ENCODE results near the gene ANTXR1.

The ANTXR1 gene

DNA sequence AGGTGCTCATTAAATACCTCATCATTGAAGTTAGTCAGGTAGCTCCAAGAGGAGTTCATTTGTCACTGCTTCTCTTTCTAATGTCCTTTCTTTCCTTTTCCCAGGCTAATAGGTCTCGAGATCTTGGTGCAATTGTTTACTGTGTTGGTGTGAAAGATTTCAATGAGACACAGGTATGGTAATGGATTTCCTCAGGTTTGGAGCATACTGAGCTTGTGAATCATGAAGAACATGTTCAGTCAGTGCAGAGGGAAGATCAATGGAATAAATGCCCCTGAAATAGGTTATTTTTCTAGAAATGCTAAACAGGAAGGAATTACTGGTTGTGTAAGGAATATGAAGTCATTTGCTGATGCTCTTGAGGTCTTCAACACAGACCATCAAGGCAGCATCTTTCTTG lies 62.5 kb downstream of the ANTXR1 start:
- no peak for DNase-seq

DNA sequence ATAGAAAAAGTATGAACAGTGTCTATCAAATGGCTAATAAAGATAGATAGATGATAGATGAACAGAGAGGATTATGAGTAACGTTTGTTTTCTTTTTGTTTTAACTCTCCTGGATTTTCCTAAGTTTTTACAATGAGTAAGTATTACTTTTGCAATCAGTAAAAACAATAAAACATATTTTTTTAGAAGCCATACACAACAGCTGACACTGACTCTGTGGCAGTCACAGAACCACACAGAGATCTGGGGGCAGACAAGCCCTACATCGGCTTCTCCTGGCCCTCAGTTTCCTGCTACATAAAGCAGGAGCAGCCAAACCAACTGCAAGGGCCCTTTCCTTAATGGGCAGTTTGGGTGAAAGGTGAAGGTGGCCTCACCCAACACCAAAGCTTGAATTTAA lies 63.6 kb downstream of the ANTXR1 start:
- no peak for DNase-seq

DNA sequence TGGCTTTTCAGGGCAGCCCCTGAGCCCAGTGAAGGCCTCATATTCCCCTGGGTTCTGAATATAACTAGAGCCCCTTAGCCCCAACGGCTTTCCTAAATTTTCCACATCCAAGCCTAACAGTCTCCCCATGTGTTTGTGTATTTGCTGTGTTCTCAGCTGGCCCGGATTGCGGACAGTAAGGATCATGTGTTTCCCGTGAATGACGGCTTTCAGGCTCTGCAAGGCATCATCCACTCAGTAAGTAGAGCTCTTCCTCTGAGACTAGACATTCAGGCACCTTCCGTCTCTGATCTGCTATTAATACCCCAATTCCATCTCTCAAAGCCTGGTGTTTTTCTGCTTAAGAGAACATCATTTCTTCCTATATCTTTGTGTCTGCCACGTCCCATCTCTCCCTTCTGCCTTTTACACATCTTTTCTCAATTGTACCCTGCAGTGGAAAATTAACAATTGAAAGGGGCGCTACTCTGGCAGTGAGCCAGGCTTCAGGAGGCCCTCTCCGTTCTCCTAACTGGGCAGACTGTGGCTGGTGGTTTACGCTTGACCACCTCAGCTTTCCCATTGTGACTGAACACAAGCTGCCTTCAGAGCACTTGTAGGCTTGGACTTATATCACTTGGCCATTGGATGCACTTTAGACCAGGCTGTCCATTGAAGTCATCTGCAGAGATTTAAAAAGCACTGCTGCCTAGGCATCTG lies 64.4 kb downstream of the ANTXR1 start:
- DNase-seq: no peak

DNA sequence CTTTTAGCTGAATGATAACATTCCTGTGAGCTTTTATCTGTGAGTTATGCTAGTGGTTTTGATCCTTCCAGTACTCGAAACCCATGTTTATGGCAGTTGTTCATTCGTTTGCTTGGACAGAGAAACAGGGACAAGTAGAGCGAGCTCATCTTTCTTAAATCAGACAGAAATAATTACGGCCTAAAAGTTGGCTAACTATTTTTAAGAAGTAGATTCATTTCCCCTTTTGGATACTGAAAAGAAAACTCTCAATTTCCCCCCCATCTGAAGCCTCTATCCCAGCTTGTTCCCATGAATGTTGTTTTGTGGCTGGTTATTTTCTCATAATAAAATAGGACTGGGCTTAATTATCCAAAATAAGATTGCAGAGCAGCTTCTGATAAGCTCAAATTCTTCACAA lies 67.1 kb downstream of the ANTXR1 start:
- no peak for DNase-seq

DNA sequence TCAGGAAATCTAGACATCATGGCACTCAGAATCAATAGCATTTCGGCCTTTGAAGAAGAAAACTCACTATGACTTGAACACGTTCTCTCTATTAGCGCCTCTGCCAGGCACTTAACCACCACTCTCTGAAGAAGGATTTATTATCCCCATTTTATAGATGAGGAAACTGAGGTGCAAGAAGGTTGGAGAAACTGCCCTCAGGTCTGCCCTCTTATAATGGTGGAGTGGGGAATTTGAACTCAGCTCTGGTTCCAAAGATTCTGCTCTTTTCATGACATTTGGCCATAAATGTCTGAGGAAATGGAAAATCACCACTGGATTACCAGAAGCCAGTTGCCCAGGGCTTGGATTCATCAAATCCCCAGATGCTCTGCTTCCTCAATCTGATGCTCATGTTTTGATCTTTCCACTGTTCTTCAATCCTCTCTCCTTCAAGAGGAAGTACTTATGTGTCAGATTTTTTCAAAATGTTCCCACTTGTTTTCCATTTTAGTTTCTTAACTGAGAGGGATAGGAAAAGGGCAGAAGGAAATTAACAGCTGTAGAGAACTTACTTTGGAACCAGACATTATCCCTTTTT lies 68.1 kb downstream of the ANTXR1 start:
- DNase-seq: no peak

DNA sequence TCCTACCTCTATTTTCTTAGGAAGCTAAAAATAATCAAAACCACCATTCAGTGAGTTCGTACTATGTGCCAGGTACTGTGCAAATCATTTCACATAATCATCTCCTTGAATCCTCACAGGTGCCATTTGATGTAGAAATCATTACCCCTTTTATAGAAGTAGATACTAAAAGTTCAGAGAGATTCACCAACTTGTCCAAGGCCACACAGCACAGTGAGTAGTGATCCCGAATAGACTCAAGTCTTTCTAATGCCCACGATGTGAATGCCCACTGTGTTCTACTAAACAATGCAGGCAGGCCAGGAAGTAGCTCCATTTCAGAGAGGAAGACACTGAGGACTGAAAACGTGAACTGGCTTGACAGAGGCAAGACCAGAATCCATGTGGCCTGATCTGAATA lies 68.8 kb downstream of the ANTXR1 start:
- DNase-seq: no peak

DNA sequence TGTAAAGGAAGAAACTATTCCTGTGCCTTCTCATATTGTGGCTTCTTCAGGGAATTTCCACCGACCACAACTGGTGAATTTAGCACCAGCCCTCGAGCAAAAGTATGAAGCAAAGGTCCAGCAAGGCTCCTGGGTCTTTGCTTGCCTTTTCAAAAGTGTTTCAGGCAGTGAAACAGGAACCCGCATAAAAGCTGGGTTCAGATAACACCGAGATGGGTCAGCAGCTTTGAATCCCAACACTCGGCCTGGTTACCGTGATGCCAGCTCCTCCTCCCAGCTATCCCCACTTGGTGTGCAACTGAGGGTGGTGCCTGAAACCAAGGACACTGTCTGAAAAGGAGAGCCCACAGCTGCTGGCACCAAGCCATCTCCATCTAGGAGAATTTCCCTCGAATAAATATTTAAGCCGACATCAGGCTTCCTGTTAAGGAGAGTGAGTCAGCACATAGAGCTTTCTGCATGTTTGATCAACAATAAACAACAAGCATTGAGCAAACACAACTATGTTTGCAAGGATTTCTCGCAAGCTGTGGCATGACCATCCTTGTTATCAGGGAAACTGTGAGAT lies 69.5 kb downstream of the ANTXR1 start:
- DNase-seq: no peak

DNA sequence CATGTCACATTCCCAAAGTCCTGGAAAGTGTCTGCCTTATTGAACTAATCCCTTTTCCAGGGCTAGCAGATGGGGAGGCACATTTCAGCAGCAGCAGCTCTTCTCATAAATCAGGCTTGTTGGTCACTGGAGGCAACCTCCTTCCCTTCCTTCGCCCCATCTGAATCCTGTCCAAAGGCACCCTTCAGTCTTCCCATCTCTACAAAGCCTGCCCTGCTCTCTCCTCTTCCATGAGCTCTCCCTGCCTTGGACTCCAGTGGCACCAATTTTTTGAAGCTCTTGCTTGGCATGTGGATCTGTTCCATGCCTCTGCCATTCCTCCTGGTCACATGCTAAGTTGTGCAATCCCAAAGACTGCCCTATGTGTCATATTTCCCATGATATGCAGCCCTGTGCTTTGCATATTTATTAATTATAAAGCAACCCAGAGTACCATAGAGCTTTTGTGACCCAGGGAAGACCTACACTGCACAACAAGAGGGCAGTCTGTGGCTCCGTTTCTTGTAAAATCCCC lies 70.3 kb downstream of the ANTXR1 start:
- DNase-seq: no peak

DNA sequence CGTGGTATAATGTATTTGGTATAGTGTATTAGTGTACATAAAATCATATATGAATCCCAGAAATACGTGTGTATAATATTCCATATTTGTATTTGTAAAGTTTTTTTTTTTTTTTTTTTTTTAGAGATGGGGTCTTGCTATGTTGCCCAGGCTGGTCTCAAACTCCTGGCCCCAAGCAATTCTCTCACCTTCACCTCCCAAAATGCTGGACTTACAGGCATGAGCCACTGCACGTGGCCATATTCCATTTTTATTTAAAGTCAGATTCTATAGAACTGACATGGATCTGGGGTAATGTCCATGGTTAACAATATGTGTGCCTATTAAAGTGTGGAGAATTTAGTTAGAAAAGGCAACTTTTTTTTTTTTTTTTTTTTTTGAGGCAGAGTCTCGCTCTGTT lies 71.5 kb downstream of the ANTXR1 start:
- DNase-seq: no peak

DNA sequence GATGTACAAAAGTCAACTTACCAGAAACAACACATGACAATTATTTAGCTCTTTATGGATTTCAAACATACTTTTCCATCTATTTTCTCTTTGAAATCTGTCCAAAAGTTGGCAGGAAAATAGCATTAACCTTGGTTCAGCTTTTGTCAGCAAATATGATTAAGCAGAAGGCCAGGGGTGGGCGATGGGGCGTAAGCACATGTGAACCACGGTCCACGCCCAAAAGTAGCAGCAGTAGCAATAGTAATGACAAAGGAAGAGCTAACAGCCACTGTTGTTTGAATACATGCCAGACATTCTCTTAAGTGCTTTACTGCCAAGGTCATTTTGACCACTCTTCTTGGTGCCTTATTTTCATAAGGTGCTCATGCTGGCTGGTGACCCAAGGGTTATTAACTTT lies 73.5 kb downstream of the ANTXR1 start:
- DNase-seq: no peak

DNA sequence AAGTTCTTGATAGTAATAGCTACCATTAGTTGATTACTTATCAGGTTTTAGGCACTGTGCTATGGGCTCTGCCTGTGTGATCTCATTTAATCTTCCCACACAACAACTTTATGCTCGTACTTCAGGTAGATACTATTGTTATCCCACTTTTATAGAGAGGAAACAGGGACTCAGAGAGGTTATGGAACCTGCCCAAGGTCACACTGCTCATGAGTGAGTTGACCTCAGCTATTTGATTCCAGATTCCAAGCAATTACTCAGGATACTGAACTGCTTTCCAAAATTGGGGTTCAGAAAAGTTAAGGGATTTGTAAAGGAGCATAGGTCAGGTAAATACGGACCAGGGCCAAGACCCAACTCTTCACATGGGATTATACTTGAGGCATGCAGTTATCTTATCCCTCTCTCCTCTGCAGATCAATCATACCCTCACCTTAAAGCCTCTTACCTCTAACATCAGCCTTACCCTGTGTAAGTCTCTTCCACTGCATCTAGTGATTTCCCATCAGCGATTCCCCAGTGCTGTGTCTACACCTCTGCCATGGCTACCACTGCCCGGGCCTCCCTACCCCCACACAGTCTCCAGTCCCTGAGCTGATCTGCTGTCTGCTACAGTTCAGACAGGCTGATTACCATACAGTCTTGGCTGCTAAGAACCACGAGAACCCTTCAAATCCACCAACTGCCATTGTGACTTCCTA lies 74.4 kb downstream of the ANTXR1 start:
- DNase-seq: no peak

DNA sequence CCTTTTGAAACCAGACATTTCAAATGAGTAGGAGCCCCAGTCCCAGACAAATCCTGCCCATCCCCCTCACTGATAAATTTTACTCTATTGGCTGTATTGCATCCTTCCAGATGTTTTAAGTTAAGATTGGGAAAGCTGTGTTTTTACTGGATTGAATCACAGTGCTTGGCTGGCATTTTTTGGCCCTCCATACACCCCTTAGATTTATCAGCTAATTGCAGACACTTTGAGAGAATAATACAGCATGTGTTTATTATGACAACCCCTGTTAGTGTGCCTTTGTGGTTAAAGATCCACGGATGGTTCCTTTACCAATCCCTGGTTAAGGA lies 74.9 kb downstream of the ANTXR1 start:
- DNase-seq: no peak

DNA sequence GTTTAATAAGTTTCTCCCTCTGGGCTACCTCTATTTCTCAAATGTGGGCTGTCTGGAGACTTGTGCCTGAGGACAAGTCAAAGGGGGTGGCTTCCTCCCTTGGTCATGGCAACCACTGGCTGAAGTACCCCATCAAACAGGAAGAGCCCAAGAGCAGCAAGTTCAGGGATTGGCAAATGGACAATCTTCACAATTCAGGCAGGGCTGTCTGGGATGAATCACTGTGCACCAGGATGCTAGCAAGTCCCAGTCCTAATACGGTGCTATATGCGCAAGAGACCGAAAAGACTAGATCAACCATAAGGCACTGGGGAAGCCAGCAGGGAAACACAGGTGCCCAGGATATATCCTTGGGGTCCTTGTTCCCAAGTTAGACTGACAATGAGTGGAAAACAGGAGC lies 75.5 kb downstream of the ANTXR1 start:
- no peak for DNase-seq

DNA sequence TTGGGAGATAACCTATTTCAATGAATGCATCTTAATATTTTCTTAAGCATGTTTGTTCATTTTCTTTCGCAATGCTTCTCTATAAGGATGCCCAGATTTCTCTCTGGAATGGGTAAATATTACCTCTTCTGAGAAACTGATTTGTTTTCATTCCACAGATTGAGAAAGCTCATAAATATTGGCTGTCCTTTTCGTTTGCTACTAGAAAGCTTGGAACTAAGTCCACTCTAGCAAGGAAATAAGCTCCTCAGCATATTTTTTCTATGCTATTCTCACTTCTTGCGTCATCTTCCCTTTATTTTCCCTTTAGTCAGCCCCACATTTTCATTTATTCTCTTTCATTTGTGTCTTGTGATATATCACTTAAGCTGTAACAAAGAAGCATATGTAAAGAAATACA lies 76.3 kb downstream of the ANTXR1 start:
- no peak for DNase-seq

DNA sequence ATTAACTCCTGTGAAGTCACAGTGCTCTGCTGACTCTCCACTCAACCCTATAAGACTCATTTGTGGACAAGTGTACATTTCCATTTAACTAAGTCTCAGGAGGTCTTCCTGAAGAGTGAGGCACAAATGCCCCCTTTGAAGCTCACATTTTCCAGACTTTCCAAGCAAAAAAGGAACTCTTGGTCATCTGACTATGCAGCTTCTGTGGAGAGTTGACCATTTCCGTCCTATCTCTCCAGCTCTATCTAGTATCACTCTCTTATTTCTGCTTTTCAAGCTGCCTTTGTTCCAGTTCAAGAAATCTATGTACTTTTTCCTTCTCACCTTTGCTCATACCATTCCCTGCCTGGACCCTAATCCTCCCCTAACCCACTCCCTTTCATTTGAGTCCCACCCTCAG lies 77.0 kb downstream of the ANTXR1 start:
- DNase-seq: no peak

DNA sequence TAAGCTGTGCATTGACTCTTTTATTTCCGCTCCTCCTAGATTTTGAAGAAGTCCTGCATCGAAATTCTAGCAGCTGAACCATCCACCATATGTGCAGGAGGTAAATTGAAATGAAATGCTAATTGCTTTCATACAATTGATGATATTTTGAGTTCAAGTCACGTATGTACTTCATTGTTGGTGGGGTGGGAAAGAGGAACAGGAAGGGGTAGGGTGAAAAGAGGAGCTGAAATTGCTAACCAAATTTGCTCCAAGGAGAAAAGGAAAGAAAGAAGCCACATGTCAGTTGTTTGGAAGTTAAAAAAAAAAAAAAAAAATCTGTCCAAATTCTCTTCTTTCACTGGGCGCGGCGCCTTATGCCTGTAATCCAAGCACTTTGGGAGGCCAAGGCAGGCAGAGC lies 77.8 kb downstream of the ANTXR1 start:
- DNase-seq: no peak

DNA sequence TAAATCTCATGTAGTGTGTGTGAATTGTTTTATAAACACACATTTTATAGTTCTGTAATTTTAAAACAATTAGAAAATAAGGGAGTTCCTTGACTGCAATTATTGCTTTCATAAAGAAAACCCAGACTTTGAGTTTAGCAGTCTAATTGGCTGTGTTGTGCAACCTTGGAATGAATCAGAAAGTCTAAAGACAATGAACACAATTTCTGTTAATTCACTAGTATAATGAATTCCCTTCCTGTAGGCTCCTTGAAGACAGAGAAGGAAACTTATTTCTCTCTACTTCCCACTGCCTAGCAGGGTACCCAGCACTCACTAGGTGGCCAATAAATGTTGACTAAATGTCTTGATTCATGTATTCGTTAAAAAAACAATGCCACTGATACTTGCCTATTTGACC lies 79.9 kb downstream of the ANTXR1 start:
- DNase-seq: no peak

DNA sequence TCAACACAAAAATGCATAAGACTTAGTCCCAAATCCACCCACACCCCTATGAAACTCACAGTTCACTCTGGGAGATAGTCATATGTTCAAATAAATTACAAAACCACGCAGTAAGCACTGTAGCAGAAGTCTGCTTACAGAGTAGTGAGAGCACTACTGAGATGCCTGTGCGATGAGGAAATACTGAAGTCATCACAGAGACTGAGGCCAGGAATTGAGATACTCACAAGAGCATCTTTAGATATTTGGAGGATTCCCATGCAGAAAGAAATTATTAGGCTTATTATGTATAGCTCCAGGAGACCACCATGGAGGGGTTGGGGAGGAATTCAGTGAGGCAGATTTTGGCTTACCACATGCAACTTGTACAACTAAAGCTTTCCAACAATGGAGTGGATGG lies 82.3 kb downstream of the ANTXR1 start:
- DNase-seq: no peak

DNA sequence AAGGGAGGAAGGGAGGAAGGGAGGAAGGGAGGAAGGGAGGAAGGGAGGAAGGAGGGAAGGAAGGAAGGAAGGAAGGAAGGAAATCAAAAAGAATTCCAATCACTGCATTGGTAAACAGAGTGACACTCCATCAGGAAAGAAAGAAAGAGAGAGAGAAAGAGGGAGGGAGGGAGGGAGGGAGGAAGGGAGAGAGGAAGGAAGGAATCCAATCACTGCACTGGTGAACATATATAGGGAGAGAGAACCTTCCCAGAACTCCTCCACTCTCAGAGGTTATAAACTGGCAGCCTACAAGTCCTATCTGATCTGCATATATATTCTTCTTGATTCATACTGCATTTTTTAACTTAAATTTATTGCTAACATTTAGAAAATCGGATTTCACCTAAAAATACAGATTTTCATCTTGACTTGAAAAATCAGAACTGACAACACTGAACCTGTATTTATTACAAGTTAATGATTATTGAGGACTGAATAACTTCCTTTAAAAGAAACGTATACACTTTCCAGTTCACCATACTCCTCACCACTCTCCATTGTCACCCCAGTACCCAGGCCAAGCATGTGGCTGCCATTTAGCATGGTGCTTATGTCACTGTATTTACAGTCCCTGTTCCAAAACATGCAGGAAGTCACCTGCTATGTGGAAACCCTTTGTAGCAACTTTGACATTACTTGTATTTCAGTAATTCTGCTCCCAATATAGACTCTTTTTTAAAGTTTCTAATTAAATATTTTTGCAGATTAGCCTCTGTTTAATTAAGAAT lies 83.5 kb downstream of the ANTXR1 start:
- DNase-seq: no peak

DNA sequence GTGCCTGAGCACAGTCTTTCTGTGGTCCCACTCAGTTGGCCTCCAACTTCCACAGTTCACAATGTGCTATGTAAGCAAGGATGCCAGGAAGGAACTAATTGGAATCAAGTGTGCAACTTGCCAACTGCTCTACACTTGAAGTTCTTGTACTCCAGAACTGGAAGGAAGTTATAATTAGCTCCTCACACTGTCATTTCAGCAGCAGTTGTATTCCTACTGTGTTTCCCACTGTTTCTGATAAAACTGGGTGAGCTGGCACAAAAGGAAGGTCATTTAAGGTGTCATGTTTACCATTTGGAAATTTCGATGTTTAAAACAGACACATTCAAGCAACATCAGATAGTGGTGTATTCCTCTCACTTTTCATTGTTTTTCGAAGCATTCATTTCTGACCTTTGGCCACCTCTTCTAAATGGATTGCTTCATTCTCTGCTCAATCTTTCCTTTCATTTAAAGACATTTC lies 84.2 kb downstream of the ANTXR1 start:
- DNase-seq: no peak

DNA sequence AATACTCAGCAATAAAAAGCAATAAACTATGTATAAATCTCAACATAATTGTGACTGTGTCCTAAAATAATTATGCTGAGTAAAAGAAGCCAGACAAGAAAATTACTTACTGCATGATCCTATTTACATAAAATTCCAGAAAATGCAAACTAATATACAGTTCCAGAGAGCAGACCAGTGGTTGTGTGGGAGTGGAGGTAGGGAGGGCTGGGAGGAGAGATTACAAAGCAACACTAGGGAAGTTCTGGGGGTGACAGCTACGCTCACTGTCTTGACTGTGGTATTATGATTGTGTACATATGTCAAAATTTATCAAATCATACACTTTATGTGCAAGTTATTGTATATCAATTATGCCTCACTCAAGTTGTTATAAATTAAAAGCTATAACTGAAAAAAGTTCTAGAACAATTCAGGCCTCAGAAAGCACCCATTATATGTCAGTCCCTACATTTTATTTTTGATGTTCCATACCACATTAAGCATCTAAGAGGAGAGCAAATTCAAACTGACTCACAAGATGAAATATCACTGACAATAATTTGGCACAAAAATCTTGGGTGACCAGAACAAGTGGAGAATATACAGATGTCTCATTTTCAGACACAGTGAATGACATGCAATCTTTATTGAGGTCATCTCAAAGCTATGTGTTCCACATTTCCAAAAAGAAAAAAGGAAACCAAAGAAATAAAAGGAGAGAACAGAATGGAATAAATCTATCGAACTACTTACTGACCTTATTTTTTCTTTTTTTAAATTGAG lies 85.1 kb downstream of the ANTXR1 start:
- no peak for DNase-seq

DNA sequence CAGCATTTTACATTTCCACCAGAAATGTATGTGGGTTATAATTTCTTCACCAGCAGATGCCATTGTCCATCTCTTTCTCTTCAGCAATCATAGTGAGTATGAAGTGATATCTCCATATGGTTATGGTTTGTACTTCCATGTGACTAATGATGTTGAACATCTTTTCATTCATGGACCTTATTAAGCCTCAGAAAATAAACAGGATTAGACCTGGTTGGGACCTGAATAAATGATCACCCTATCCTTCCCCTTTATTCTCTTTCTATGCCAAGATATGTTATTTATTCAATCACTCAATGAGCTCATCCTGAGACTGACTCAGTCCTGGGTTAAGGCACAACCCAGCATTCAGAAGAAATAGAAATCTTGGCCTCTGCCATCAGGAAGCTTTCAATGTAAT lies 86.6 kb downstream of the ANTXR1 start:
- no peak for DNase-seq
